Suppressor macrophage treated with lipopolysaccharide for 1 hour (primary cell): ENCODE results near the gene ACAD9.

Source experiments
- DNase-seq, 3 donors: peaks; one replicate each; pipeline ENCODE4 v3.0.0-alpha.2; 2020 to 2022

Gene ACAD9

GRCh38 chr3:128936341-128936740 lies 56.9 kb downstream of the ACAD9 start:
- DNase-seq = no peak

- DNase-seq = no peak
These were observed 60.8 kb downstream of the ACAD9 start for GRCh38 chr3:128940252-128940651.

- DNase-seq = no peak
These were observed 62.9 kb downstream of the ACAD9 start for GRCh38 chr3:128942161-128942952.

- no peak for DNase-seq
These were observed 65.8 kb downstream of the ACAD9 start for GRCh38 chr3:128945041-128945877.

GRCh38 chr3:128945878-128946175 lies 66.4 kb downstream of the ACAD9 start:
- DNase-seq = no peak

GRCh38 chr3:128946411-128946810 lies 67.0 kb downstream of the ACAD9 start:
- DNase-seq = no peak

GRCh38 chr3:128949158-128949557 lies 69.7 kb downstream of the ACAD9 start:
- no peak for DNase-seq

GRCh38 chr3:128950223-128950938 lies 71.0 kb downstream of the ACAD9 start:
- peak; percentile 4 to 19 (median 11) for DNase-seq

GRCh38 chr3:128956440-128956839 lies 77.0 kb downstream of the ACAD9 start:
- no peak for DNase-seq
